Endometrial microvascular endothelial cells (primary cell): ENCODE results near the gene TSEN54. TPM values are rescaled to one million over a fixed set of nuclear protein-coding genes. Genes with fewer than 3 reads are reported as not detected.
"Not testable (repeated sequence)": the region's sequence is repeated elsewhere in the genome, so short reads cannot be mapped to it uniquely, and the experiment has no call there.

Experiments used
- in situ Hi-C: cut with HindIII; loops from 2 replicates; pipeline ENCODE4 v1.10.0; 2017; ENCODE audit warnings: low sequenced_read_pairs, low pct_unique_long_range_greater_than_20kb; ENCODE audit errors: inconsistent ontology term
- total RNA-seq: library from RNA; depleted of rRNA; stranded (reverse); fragments of >200 nt; gene quantifications from one replicate; pipeline ENCODE4 v1.2.3, GENCODE V29; 2015; ENCODE audit errors: inconsistent ontology term

Gene TSEN54
- total RNA-seq, 1 donor from 2014 or later, result 54.8 TPM

DNA sequence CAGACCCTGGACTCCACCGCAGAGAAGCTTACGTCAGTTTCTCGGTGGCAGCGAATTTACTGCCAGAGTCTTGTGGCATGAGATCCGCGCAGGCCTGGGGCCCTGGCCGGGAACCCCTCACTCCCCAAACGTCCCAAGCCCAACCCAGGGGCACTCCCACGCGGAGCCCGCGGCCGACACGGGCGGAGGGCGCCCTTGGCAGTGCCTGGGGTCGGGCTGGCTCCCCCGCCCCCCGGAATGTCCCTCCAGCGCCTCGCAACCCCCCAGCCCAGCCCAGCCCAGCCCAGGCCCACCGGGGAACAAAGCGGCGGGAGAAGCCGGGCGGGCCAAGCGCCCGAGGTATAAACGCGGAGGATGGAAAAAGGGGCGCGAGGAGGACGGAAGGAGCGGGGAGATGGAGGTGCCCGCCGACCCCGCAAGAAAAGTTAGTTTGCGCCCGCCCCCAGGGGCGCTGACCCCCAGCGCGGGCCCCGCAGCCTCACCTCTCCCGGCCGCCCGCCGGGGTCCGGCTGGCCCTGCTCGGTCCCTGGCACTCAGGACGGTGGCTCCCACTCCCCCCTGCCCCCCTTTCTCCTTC is 1.3 kb upstream of the TSEN54 start:
- in situ Hi-C loops, result no loop called here

GRCh38 chr17:75515496-75516254 is 653 bp upstream of the TSEN54 start, which contains the start of gene CASKIN2:
Gene CASKIN2 (minus strand): TSS chr17:75515537. CDS start chr17:75513804, 1,733 bp downstream.
- in situ Hi-C loops, result no loop called here

GRCh38 chr17:75516619-75517296 is 430 bp downstream of the TSEN54 start:
- in situ Hi-C loops, result no loop called here

DNA sequence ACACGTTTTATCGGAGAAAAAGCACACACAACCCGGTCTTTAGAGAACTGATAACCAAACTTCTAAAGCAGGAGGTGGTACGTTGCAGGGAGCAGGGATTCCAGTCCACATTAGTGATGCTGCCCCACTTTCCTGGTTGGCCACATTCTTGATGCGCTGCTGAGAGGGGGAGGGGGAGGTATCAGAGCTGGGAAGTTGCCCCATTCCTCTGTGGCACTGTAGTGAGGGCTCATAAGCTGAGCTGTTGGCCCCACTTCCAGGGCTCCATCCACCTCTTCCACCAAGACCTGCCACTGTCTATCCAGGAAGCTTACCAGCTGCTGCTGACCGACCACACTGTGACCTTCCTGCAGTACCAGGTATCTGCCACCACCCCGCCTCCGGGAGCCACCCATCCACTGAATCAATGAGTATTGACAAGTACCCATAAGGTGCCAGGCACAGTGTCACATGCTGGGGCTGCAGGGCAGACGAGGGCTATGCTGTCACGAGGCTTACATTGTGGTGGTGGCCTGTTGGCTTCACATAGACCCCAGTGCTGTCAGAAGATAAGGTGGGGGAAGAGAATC is 1.1 kb downstream of the TSEN54 start:
- in situ Hi-C loops, result no loop called here

GRCh38 chr17:75518201-75518600 is 1.9 kb downstream of the TSEN54 start:
- in situ Hi-C loops, result no loop called here

DNA sequence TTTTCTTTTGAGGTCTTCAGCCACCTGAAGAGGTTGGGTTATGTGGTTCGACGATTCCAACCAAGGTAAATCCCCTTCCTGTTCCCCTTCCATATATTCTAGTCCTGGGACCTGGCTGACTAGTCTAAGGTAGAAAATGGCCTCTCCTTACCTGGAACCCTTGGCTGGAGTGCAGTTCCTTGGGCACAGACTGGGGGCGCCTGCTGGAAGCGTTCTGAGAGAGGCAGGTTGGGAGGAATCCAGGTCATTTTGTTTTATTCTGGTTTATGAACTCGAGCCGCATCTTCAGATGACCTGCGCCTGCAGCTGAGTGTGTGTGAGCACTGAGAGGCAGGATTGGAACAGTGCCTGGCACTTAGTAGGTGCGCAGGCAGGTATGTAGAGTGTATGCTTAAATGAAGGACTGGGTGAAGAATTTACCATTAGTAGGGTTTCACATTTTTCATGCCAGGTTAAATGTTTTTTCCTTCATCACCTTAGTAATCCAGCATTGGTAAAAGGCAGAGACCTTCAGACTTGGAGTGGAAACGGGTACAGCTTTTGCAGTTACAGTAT is 2.7 kb downstream of the TSEN54 start:
- in situ Hi-C loops, result no loop called here

DNA sequence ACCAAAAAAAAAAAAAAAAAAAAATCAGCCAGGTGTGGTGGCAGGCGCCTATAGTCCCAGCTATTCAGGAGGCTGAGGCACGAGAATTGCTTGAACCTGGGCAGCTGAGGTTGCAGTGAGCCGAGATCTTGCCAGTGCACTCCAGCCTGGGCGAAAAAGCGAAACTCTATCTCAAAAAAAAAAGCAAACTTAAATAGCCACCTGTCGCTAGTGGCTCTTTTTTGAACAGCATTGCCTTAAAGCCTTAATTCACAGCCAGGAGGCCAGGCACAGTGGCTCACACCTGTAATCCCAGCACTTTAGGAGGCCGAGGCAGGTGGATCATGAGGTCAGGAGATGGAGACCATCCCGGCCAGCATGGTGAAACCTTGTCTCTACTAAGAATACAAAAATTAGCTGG is 4.1 kb downstream of the TSEN54 start:
- in situ Hi-C loops, result not testable (repeated sequence)

GRCh38 chr17:75521290-75521689 is 5.0 kb downstream of the TSEN54 start:
- in situ Hi-C loops, result no loop called here

- in situ Hi-C loops, result no loop called here
Measured at GRCh38 chr17:75521951-75522727, 5.8 kb downstream of the TSEN54 start.

DNA sequence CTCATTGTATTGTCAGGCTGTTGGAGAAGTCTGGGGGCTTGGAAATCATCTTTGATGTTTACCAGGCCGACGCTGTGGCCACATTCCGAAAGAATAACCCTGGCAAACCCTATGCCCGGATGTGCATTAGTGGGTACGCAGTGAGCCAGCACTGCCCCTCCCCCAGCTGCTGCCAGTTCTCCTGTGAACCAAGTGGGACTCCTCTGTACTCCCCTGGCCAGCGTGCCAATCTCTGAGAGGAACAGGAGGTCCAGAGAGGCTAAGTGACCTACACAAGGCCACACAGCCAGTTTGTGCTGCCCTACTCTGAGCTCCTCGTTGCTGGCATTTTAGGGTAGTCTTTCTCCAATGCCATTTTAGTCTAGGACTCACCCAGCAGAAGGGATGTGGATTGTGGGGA is 7.3 kb downstream of the TSEN54 start:
- in situ Hi-C loops, result no loop called here

- in situ Hi-C loops, result no loop called here
Measured at GRCh38 chr17:75524269-75524969, 8.1 kb downstream of the TSEN54 start.

GRCh38 chr17:75524970-75525805 is 8.9 kb downstream of the TSEN54 start, which contains the start of gene LLGL2:
Gene LLGL2 (plus strand): TSS chr17:75525697. CDS start chr17:75543427, 17,730 bp downstream.
- in situ Hi-C loops, result no loop called here

GRCh38 chr17:75525806-75526554 is 9.7 kb downstream of the TSEN54 start:
- in situ Hi-C loops, result no loop called here

DNA sequence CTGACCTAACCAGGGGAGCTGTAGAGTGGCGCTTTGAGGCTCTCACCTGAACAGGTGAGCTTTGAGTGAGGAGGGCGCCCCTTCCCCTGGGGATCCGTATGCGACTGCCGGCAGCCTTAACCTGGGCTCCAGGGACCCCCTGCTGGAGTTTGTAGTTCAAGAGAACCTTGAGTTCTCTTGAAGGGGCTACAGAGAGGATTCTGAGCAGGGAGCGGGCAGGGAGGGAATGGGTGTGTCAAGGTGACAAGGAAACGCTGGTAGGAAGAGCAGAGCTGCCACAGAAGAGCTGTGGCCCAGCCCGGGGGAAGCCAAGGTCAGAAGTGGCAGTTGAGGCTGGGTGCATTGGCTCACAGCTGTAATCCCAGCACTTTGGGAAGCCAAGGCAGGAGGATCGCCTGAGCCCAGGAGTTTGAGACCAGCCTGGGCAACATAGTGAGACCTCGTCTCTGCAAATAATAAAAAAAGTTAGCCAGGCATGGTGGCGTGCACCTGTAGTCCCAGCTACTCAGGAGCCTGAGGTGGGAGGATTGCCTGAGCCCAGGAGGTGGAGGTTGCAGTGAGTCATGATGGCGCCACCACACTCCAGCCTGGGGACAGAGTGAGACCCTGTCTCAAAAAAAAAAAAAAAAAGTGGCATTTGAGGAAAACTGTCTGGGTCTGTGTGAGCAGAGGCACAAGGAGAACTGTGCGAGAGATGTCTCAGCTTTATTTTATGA is 10.4 kb downstream of the TSEN54 start:
- in situ Hi-C loops, result no loop called here

DNA sequence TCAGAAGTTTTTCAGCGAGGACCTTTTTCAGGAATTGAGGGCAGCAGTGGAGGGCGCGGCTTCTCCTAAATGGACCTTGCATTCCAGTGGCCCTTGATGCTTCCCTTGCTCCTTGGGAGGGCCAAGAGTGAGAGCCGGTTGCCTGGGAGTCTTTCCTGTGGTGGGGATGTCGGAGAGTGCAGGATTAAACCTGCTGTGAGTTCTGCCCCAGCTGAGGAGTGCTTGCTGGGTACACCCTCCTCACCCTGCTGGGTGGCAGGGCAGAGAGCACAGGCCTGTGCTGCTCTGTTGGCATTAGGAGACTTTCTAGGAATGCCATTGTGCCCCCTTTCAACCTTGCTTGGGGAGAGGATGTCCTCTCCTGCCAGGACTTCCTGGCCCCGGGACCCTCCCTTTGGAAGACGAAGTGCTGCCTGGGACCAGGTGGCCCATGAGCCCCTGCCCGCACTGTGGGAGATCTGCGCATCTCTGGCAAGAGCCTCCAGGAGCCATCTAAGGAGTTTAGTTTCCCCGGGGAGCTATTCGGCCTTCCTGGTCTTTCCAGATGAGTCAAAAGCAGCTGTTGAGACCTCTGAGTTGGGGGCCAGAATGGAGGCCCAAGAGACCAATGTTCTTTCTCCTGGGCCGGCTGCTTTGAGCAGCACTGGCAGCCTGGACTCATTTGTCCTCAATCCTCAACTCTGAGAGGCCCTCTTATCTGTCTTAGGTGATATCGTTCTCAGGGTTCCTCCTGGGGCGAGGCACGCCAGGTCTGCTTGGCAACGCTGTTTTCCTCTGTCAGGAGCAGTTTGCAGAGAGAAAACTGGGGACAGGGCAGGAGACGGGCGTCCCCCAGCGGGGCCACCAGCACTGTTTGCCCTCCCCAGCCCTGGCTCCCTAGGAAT is 14.8 kb downstream of the TSEN54 start:
- in situ Hi-C loops, result no loop called here
